ENCODE results near the gene TRIM46. TPM values are rescaled to one million over a fixed set of nuclear protein-coding genes. Genes with fewer than 3 reads are reported as not detected.
"Not testable (repeated sequence)": the region's sequence is repeated elsewhere in the genome, so short reads cannot be mapped to it uniquely, and the experiment has no call there.

The TRIM46 gene
- total RNA-seq, 1 donor from 2014 or later: 13.2 TPM

GRCh38 chr1:155140630-155140953 lies 33.1 kb upstream of the TRIM46 start:
- Mint-ChIP-seq H3K4me1 (ENCODE audit: low read depth, unreplicated experiment) (peaks cover 16% of the 10 kb centered on the region), H3K9me3 (ENCODE audit: unreplicated experiment) (no peaks in the 10 kb centered on the region), H3K27me3 (ENCODE audit: low read depth, unreplicated experiment) (no peaks in the 10 kb centered on the region), H3K27ac (ENCODE audit: unreplicated experiment) (peak overlapping the region; percentile 97), H3K36me3 (ENCODE audit: low read depth, unreplicated experiment) (peaks cover 2% of the 10 kb centered on the region), H3K4me3 (ENCODE audit: unreplicated experiment) (peak overlapping the region; percentile 99)
- peak overlapping the region; percentile 96 for H3K4me2 ChIP-seq (ENCODE audit: low read length)
- H3K4me3 ChIP-seq (ENCODE audit: insufficient read depth, low read depth, low read length): peak overlapping the region; percentile 98
- H3K27me3 ChIP-seq (ENCODE audit: insufficient read depth, low read length): no peaks in the 10 kb centered on the region
- peak overlapping the region; percentile 96 for H3K9ac ChIP-seq (ENCODE audit: low read length)
- FAIRE-seq (no peak), DNase-seq (ENCODE audit: low read depth) (no peak)
- H3K79me2 ChIP-seq (ENCODE audit: insufficient read depth, low read length): peaks cover 33% of the 10 kb centered on the region
- H2AFZ ChIP-seq (ENCODE audit: low read depth, low read length): peak overlapping the region; percentile 91
- H3K9me3 ChIP-seq (ENCODE audit: insufficient read depth, low read depth, low read length): no peaks in the 10 kb centered on the region
- H3K36me3 ChIP-seq (ENCODE audit: insufficient read depth, low read length): peaks cover 3% of the 10 kb centered on the region
- peaks cover 10% of the 10 kb centered on the region for H4K20me1 ChIP-seq (ENCODE audit: insufficient read depth, low read length)
- no peak overlapping the region for H3K27ac ChIP-seq (ENCODE audit: low read depth, low read length)
- peaks cover 8% of the 10 kb centered on the region for H3K4me1 ChIP-seq (ENCODE audit: insufficient read depth, low read length)
- no peak for TF ChIP-seq EZH2 (IDR thresholded peaks at IDR 0.05; ENCODE audit: insufficient read depth, low read length)
- TF ChIP-seq, protein P1, sequence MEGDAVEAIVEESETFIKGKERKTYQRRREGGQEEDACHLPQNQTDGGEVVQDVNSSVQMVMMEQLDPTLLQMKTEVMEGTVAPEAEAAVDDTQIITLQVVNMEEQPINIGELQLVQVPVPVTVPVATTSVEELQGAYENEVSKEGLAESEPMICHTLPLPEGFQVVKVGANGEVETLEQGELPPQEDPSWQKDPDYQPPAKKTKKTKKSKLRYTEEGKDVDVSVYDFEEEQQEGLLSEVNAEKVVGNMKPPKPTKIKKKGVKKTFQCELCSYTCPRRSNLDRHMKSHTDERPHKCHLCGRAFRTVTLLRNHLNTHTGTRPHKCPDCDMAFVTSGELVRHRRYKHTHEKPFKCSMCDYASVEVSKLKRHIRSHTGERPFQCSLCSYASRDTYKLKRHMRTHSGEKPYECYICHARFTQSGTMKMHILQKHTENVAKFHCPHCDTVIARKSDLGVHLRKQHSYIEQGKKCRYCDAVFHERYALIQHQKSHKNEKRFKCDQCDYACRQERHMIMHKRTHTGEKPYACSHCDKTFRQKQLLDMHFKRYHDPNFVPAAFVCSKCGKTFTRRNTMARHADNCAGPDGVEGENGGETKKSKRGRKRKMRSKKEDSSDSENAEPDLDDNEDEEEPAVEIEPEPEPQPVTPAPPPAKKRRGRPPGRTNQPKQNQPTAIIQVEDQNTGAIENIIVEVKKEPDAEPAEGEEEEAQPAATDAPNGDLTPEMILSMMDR (IDR thresholded peaks at IDR 0.05; ENCODE audit: insufficient read depth, low read depth, low read length): no peak

DNA sequence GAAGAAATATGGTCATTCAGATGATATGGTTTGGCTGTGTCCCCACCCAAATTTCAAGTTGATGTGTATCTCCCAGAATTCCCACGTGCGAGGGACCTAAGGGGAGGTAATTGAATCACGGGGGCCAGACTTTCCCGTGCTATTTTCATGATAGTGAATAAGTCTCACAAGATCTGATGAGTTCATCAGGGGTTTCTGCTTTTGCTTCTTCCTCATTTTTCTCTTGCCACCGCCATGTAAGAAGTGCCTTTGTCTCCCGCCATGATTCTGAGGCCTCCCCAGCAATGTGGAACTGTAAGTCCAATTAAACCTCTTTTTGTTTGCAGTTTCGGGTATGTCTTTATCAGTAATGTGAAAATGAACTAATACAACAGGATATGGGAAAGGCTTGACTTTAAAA lies 31.9 kb upstream of the TRIM46 start:
- Mint-ChIP-seq H3K36me3 (ENCODE audit: low read depth, unreplicated experiment) (peaks cover 2% of the 10 kb centered on the region), H3K27ac (ENCODE audit: unreplicated experiment) (no peak overlapping the region), H3K4me3 (ENCODE audit: unreplicated experiment) (no peak overlapping the region), H3K27me3 (ENCODE audit: low read depth, unreplicated experiment) (peaks cover 3% of the 10 kb centered on the region), H3K9me3 (ENCODE audit: unreplicated experiment) (no peaks in the 10 kb centered on the region), H3K4me1 (ENCODE audit: low read depth, unreplicated experiment) (peaks cover 14% of the 10 kb centered on the region)
- DNase-seq (ENCODE audit: low read depth) (no peak), FAIRE-seq (no peak)
- Histone ChIP-seq H3K9me3 (ENCODE audit: insufficient read depth, low read depth, low read length) (no peaks in the 10 kb centered on the region), H3K9ac (ENCODE audit: low read length) (no peak overlapping the region), H3K4me1 (ENCODE audit: insufficient read depth, low read length) (peaks cover 6% of the 10 kb centered on the region), H3K27ac (ENCODE audit: low read depth, low read length) (no peak overlapping the region), H3K27me3 (ENCODE audit: insufficient read depth, low read length) (no peaks in the 10 kb centered on the region), H3K79me2 (ENCODE audit: insufficient read depth, low read length) (peaks cover 31% of the 10 kb centered on the region), H2AFZ (ENCODE audit: low read depth, low read length) (no peak overlapping the region), H3K4me2 (ENCODE audit: low read length) (no peak overlapping the region), H3K4me3 (ENCODE audit: insufficient read depth, low read depth, low read length) (no peak overlapping the region), H4K20me1 (ENCODE audit: insufficient read depth, low read length) (peaks cover 10% of the 10 kb centered on the region), H3K36me3 (ENCODE audit: insufficient read depth, low read length) (peaks cover 3% of the 10 kb centered on the region)
- TF ChIP-seq EZH2 (IDR thresholded peaks at IDR 0.05; ENCODE audit: insufficient read depth, low read length): no peak
- TF ChIP-seq, protein P1 (IDR thresholded peaks at IDR 0.05; ENCODE audit: insufficient read depth, low read depth, low read length): no peak

DNA sequence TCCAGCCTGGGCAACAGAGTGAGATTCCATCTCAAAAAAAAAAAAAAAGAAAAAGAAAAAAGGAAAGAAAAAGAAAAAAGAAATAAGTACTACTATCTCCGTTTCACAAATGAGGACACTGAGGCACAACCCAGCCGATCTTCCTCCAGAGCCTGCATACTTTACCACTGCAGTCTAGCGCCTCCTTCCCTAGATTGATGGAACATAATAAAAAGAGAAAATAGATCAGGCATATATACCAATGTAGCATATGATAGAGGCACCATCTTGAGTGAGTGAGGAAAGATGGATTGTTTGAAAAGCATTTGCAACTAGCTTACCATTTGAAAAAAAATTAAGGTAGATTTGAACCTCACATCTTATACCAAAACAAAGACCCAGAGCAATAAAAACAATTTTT lies 28.2 kb upstream of the TRIM46 start:
- Histone ChIP-seq H3K4me2 (ENCODE audit: low read length) (no peak overlapping the region), H3K36me3 (ENCODE audit: insufficient read depth, low read length) (no peaks in the 10 kb centered on the region), H3K27me3 (ENCODE audit: insufficient read depth, low read length) (no peaks in the 10 kb centered on the region), H3K27ac (ENCODE audit: low read depth, low read length) (no peak overlapping the region), H2AFZ (ENCODE audit: low read depth, low read length) (no peak overlapping the region), H4K20me1 (ENCODE audit: insufficient read depth, low read length) (no peaks in the 10 kb centered on the region), H3K9me3 (ENCODE audit: insufficient read depth, low read depth, low read length) (no peaks in the 10 kb centered on the region), H3K4me3 (ENCODE audit: insufficient read depth, low read depth, low read length) (no peak overlapping the region), H3K79me2 (ENCODE audit: insufficient read depth, low read length) (no peaks in the 10 kb centered on the region), H3K9ac (ENCODE audit: low read length) (no peak overlapping the region), H3K4me1 (ENCODE audit: insufficient read depth, low read length) (no peaks in the 10 kb centered on the region)
- Mint-ChIP-seq H3K36me3 (ENCODE audit: low read depth, unreplicated experiment) (no peaks in the 10 kb centered on the region), H3K9me3 (ENCODE audit: unreplicated experiment) (no peaks in the 10 kb centered on the region), H3K4me1 (ENCODE audit: low read depth, unreplicated experiment) (peaks cover 2% of the 10 kb centered on the region), H3K4me3 (ENCODE audit: unreplicated experiment) (no peak overlapping the region), H3K27ac (ENCODE audit: unreplicated experiment) (no peak overlapping the region), H3K27me3 (ENCODE audit: low read depth, unreplicated experiment) (peaks cover 8% of the 10 kb centered on the region)
- DNase-seq (ENCODE audit: low read depth): no peak
- TF ChIP-seq, protein P1 (IDR thresholded peaks at IDR 0.05; ENCODE audit: insufficient read depth, low read depth, low read length): no peak
- no peak for TF ChIP-seq EZH2 (IDR thresholded peaks at IDR 0.05; ENCODE audit: insufficient read depth, low read length)
- no peak for FAIRE-seq

GRCh38 chr1:155155996-155156643 lies 17.5 kb upstream of the TRIM46 start:
- H3K4me3 Mint-ChIP-seq (ENCODE audit: unreplicated experiment); H3K27ac ChIP-seq (ENCODE audit: low read depth, low read length); H3K36me3 ChIP-seq (ENCODE audit: insufficient read depth, low read length); H3K36me3 Mint-ChIP-seq (ENCODE audit: low read depth, unreplicated experiment); H3K9me3 ChIP-seq (ENCODE audit: insufficient read depth, low read depth, low read length); H3K4me3 ChIP-seq (ENCODE audit: insufficient read depth, low read depth, low read length); H3K27me3 ChIP-seq (ENCODE audit: insufficient read depth, low read length); H3K27ac Mint-ChIP-seq (ENCODE audit: unreplicated experiment); H2AFZ ChIP-seq (ENCODE audit: low read depth, low read length); H3K4me1 Mint-ChIP-seq (ENCODE audit: low read depth, unreplicated experiment); H3K79me2 ChIP-seq (ENCODE audit: insufficient read depth, low read length); DNase-seq (ENCODE audit: low read depth); H3K9me3 Mint-ChIP-seq (ENCODE audit: unreplicated experiment); H3K4me1 ChIP-seq (ENCODE audit: insufficient read depth, low read length); H4K20me1 ChIP-seq (ENCODE audit: insufficient read depth, low read length); FAIRE-seq; H3K4me2 ChIP-seq (ENCODE audit: low read length); H3K9ac ChIP-seq (ENCODE audit: low read length): not testable (repeated sequence)
- peaks cover 18% of the 10 kb centered on the region for H3K27me3 Mint-ChIP-seq (ENCODE audit: low read depth, unreplicated experiment)

Data from astrocyte (in vitro differentiated cells and primary cell).